ENCODE measurements around the gene ZNF610. TPM values are rescaled to one million over a fixed set of nuclear protein-coding genes. Genes with fewer than 3 reads are reported as not detected.

Gene ZNF610
- polyA plus RNA-seq, 1 donor, result 3.3 TPM

- peak; percentile 74 for DNase-seq (ENCODE audit: low read depth)
These were observed 61.5 kb downstream of the ZNF610 start, which contains the start of gene ZNF528 for GRCh38 chr19:52397310-52398080. Gene ZNF528, plus strand, starts transcription at chr19:52397849. Its CDS starts 4,165 bp downstream, at chr19:52402014.

- DNase-seq (ENCODE audit: low read depth), result no peak
These were observed 62.0 kb downstream of the ZNF610 start for GRCh38 chr19:52398081-52398441.

GRCh38 chr19:52410276-52410675 is 74.2 kb downstream of the ZNF610 start:
- no peak for DNase-seq (ENCODE audit: low read depth)

- no peak for DNase-seq (ENCODE audit: low read depth)
These were observed 79.7 kb downstream of the ZNF610 start for GRCh38 chr19:52415711-52416110.

Other genes with a start within 250 kb of the ZNF610 start
- 11.0 TPM for gene ZNF841, start 240.5 kb upstream of the ZNF610 start, polyA plus RNA-seq (ENCODE audit: insufficient read length)
- 9.1 TPM for gene ZNF616, start 196.3 kb upstream of the ZNF610 start, polyA plus RNA-seq (ENCODE audit: insufficient read length)
- 8.2 TPM for gene ZNF836, start 164.6 kb upstream of the ZNF610 start, polyA plus RNA-seq (ENCODE audit: insufficient read length)
- gene PPP2R1A, start 146.2 kb upstream of the ZNF610 start, polyA plus RNA-seq (ENCODE audit: insufficient read length), result 293 TPM
- 10.9 TPM for gene ZNF766, start 66.7 kb upstream of the ZNF610 start, polyA plus RNA-seq (ENCODE audit: insufficient read length)
- gene ZNF480, start 39.1 kb upstream of the ZNF610 start, polyA plus RNA-seq (ENCODE audit: insufficient read length), result 9.5 TPM
- 12.5 TPM for gene ZNF880, start 33.7 kb downstream of the ZNF610 start, polyA plus RNA-seq (ENCODE audit: insufficient read length)
- gene ZNF528, start 61.6 kb downstream of the ZNF610 start, polyA plus RNA-seq (ENCODE audit: insufficient read length), result 20.1 TPM
- gene ZNF534, start 92.9 kb downstream of the ZNF610 start, polyA plus RNA-seq (ENCODE audit: insufficient read length), result 0.81 TPM
- 2.4 TPM for gene ZNF578, start 117.3 kb downstream of the ZNF610 start, polyA plus RNA-seq (ENCODE audit: insufficient read length)
- 6.5 TPM for gene ZNF808, start 191.4 kb downstream of the ZNF610 start, polyA plus RNA-seq (ENCODE audit: insufficient read length)
- gene ZNF701, start 234.0 kb downstream of the ZNF610 start, polyA plus RNA-seq (ENCODE audit: insufficient read length), result 8.6 TPM

Measured in forelimb muscle (tissue), 1 donor.